ENCODE data around the gene SLC27A2. TPM values are rescaled to one million over a fixed set of nuclear protein-coding genes. Genes with fewer than 3 reads are reported as not detected.

Gene SLC27A2
- total and polyA plus RNA-seq, 4 donors: 80.2 to 504 (median 216) TPM

DNA sequence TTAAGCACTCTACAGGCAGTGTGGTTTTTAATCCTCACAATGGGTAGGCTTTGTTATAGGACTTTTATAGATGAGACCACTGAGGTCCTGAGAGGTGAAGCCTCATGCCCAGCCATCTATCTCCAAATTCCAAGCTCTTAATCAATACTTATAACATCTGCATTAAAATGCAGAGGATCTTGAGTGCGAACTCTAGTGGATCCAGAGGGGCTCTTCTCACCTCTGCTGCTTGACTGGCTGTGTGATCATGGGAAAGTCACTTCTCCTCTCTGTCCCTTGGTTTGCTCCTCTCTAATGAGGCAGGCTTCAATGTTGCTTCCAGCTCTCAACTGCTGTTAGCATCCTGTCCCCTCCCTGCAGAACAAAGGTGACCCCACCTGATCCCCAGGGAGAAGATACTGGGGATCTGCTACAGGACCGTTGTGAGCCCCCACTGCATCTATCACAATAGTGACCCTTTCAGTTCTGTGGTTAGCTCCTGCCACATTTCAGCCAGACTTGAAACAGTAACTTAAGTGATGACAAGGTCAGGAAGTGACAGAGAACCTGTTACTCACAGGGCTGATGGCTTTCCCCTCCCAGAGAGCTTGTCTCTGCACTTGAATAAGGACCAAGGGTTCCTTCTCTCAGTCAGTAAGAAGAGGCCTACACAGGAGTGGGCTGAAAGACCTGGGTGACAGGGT lies 1.3 kb downstream of the SLC27A2 start:
- Histone ChIP-seq H3K9ac (ENCODE audit: low read depth in 1 of 2, low read length in 2 of 2) (peak overlapping the region; percentile 65 to 98), H3K27ac (ENCODE audit: low read depth in 1 of 2, low read length in 2 of 2) (peak overlapping the region; percentile 86 to 93), H3K36me3 (ENCODE audit: control insufficient read depth in 4 of 4, insufficient read depth in 3 of 4, low read depth in 1 of 4, low read length in 3 of 4) (no peaks in the 10 kb centered on the region), H3K4me1 (ENCODE audit: control insufficient read depth in 4 of 4, insufficient read depth in 4 of 4, low read length in 3 of 4) (peaks cover 8 to 41% (median 24%) of the 10 kb centered on the region in 4 donors), H3K4me3 (ENCODE audit: low read depth in 1 of 3, low read length in 3 of 3) (peak overlapping the region; percentile 86 to 96 (median 89)), H3K27me3 (ENCODE audit: control insufficient read depth in 4 of 4, insufficient read depth in 4 of 4, low read length in 3 of 4) (no peaks in the 10 kb centered on the region), H3K9me3 (ENCODE audit: control insufficient read depth in 4 of 4, low read length in 3 of 4) (no peaks in the 10 kb centered on the region)
- DNase-seq (ENCODE audit: low spot score): no peak
- 24% methylated on average over 2 of the region's 2 CpGs for WGBS
- TF ChIP-seq, protein P1, sequence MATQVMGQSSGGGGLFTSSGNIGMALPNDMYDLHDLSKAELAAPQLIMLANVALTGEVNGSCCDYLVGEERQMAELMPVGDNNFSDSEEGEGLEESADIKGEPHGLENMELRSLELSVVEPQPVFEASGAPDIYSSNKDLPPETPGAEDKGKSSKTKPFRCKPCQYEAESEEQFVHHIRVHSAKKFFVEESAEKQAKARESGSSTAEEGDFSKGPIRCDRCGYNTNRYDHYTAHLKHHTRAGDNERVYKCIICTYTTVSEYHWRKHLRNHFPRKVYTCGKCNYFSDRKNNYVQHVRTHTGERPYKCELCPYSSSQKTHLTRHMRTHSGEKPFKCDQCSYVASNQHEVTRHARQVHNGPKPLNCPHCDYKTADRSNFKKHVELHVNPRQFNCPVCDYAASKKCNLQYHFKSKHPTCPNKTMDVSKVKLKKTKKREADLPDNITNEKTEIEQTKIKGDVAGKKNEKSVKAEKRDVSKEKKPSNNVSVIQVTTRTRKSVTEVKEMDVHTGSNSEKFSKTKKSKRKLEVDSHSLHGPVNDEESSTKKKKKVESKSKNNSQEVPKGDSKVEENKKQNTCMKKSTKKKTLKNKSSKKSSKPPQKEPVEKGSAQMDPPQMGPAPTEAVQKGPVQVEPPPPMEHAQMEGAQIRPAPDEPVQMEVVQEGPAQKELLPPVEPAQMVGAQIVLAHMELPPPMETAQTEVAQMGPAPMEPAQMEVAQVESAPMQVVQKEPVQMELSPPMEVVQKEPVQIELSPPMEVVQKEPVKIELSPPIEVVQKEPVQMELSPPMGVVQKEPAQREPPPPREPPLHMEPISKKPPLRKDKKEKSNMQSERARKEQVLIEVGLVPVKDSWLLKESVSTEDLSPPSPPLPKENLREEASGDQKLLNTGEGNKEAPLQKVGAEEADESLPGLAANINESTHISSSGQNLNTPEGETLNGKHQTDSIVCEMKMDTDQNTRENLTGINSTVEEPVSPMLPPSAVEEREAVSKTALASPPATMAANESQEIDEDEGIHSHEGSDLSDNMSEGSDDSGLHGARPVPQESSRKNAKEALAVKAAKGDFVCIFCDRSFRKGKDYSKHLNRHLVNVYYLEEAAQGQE (IDR thresholded peaks at IDR 0.05): no peak
- no peak for TF ChIP-seq JUND (IDR thresholded peaks at IDR 0.05)
- TF ChIP-seq SP1 (IDR thresholded peaks at IDR 0.05): no peak
- no peak for TF ChIP-seq FOXA1 (IDR thresholded peaks at IDR 0.05)
- TF ChIP-seq, protein P2, sequence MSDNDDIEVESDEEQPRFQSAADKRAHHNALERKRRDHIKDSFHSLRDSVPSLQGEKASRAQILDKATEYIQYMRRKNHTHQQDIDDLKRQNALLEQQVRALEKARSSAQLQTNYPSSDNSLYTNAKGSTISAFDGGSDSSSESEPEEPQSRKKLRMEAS (IDR thresholded peaks at IDR 0.05): no peak
- TF ChIP-seq, protein P3, sequence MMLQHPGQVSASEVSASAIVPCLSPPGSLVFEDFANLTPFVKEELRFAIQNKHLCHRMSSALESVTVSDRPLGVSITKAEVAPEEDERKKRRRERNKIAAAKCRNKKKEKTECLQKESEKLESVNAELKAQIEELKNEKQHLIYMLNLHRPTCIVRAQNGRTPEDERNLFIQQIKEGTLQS (IDR thresholded peaks at IDR 0.05): no peak
- TF ChIP-seq, protein P4, sequence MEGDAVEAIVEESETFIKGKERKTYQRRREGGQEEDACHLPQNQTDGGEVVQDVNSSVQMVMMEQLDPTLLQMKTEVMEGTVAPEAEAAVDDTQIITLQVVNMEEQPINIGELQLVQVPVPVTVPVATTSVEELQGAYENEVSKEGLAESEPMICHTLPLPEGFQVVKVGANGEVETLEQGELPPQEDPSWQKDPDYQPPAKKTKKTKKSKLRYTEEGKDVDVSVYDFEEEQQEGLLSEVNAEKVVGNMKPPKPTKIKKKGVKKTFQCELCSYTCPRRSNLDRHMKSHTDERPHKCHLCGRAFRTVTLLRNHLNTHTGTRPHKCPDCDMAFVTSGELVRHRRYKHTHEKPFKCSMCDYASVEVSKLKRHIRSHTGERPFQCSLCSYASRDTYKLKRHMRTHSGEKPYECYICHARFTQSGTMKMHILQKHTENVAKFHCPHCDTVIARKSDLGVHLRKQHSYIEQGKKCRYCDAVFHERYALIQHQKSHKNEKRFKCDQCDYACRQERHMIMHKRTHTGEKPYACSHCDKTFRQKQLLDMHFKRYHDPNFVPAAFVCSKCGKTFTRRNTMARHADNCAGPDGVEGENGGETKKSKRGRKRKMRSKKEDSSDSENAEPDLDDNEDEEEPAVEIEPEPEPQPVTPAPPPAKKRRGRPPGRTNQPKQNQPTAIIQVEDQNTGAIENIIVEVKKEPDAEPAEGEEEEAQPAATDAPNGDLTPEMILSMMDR (IDR thresholded peaks at IDR 0.05; ENCODE audit: low read depth, low read length, missing input control): no peak
- TF ChIP-seq RXRA (IDR thresholded peaks at IDR 0.05): no peak
- TF ChIP-seq EGR1 (IDR thresholded peaks at IDR 0.05; ENCODE audit: low read depth in 2 of 2): no peak
- no peak for TF ChIP-seq HNF4A (conservative IDR thresholded peaks at IDR 0.05)
- TF ChIP-seq FOXA2 (IDR thresholded peaks at IDR 0.05): no peak
- no peak for TF ChIP-seq TAF1 (conservative IDR thresholded peaks at IDR 0.05)
- no peak for TF ChIP-seq HNF4G (IDR thresholded peaks at IDR 0.05)
- no peak for TF ChIP-seq NR2F2 (IDR thresholded peaks at IDR 0.05)
- no peak for TF ChIP-seq YY1 (IDR thresholded peaks at IDR 0.05)
- TF ChIP-seq RAD21 (IDR thresholded peaks at IDR 0.05): no peak
- no peak for TF ChIP-seq GABPA (IDR thresholded peaks at IDR 0.05 in 1 of 2, conservative IDR thresholded peaks at IDR 0.05 in 1 of 2)
- TF ChIP-seq, protein P5, sequence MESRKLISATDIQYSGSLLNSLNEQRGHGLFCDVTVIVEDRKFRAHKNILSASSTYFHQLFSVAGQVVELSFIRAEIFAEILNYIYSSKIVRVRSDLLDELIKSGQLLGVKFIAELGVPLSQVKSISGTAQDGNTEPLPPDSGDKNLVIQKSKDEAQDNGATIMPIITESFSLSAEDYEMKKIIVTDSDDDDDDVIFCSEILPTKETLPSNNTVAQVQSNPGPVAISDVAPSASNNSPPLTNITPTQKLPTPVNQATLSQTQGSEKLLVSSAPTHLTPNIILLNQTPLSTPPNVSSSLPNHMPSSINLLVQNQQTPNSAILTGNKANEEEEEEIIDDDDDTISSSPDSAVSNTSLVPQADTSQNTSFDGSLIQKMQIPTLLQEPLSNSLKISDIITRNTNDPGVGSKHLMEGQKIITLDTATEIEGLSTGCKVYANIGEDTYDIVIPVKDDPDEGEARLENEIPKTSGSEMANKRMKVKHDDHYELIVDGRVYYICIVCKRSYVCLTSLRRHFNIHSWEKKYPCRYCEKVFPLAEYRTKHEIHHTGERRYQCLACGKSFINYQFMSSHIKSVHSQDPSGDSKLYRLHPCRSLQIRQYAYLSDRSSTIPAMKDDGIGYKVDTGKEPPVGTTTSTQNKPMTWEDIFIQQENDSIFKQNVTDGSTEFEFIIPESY (IDR thresholded peaks at IDR 0.05): no peak
